ENCODE results near the gene RPS21.

DNA sequence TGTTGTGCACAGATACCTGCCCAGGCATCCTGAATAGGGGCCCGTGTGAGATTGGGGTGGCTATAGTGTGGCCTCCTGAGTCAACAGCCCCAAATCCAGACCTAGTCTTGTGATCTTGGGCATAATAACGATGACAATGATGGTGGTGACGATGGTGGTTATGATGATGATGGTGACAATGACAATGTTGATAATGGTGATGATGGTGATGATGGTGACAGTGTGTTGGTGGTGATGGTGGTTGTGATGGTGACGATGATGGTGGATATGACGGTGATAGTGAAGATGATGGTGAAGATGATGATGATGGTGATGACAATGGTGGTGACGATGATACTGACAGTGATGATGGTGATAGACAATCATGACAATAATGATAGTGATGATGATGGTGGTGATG lies 5.1 kb upstream of the RPS21 start:
- TF ChIP-seq CTCF (IDR thresholded peaks at IDR 0.05 in 4 of 5, conservative IDR thresholded peaks at IDR 0.05 in 1 of 5) (no peak), POLR2A (IDR thresholded peaks at IDR 0.05) (no peak)

Data from gastrocnemius medialis (tissue), 4 donors.